NCI-H526 treated with DMSO at 0.1 percent for 48 hours (cell line): ENCODE results near the gene SDHD.
A peak's percentile ranks its signal among the peaks of the same experiment; 100 is the strongest.
"Not testable (repeated sequence)": the region's sequence is repeated elsewhere in the genome, so short reads cannot be mapped to it uniquely, and the experiment has no call there.

Experiments used
- DNase-seq: peaks from one replicate; lab custom pipeline; 2025; lab: John Stamatoyannopoulos, UW

Gene SDHD

GRCh38 chr11:112086422-112087191 is at the start of gene SDHD, which contains the start of gene TIMM8B:
SDHD (plus strand) TSS chr11:112086873; CDS start chr11:112086908, 35 bp downstream.
TIMM8B (minus strand) TSS chr11:112086756; CDS start chr11:112086723, 33 bp downstream.
- DNase-seq, result peak; percentile 99

GRCh38 chr11:112037527-112037926 is 49.1 kb upstream of the SDHD start:
- no peak for DNase-seq

GRCh38 chr11:112042161-112042960 is 44.3 kb upstream of the SDHD start:
- no peak for DNase-seq

- no peak for DNase-seq
Observed at GRCh38 chr11:112042961-112043304, 43.7 kb upstream of the SDHD start.

- DNase-seq, result no peak
Observed at GRCh38 chr11:112044961-112045360, 41.7 kb upstream of the SDHD start.

GRCh38 chr11:112046647-112047046 is 40.0 kb upstream of the SDHD start:
- not testable (repeated sequence) for DNase-seq

GRCh38 chr11:112048256-112048655 is 38.4 kb upstream of the SDHD start:
- DNase-seq, result not testable (repeated sequence)

- DNase-seq, result no peak
Observed at GRCh38 chr11:112049777-112050176, 36.9 kb upstream of the SDHD start.

- no peak for DNase-seq
Observed at GRCh38 chr11:112050721-112051120, 36.0 kb upstream of the SDHD start.

- DNase-seq, result no peak
Observed at GRCh38 chr11:112051768-112052167, 34.9 kb upstream of the SDHD start.

- no peak for DNase-seq
Observed at GRCh38 chr11:112057170-112057569, 29.5 kb upstream of the SDHD start.

- no peak for DNase-seq
Observed at GRCh38 chr11:112058103-112058502, 28.6 kb upstream of the SDHD start.

GRCh38 chr11:112062923-112063322 is 23.8 kb upstream of the SDHD start:
- DNase-seq, result no peak

- peak; percentile 97 for DNase-seq
Observed at GRCh38 chr11:112073941-112074811, 12.5 kb upstream of the SDHD start, which contains the start of the genes NKAPD1 and PIH1D2. NKAPD1 (plus strand) TSS chr11:112074299; CDS start chr11:112075575, 1,276 bp downstream. PIH1D2 (minus strand) TSS chr11:112074017; CDS start chr11:112073174, 843 bp downstream.

- no peak for DNase-seq
Observed at GRCh38 chr11:112082729-112083128, 3.9 kb upstream of the SDHD start.

GRCh38 chr11:112085822-112086421 is 751 bp upstream of the SDHD start:
- DNase-seq, result no peak

- no peak for DNase-seq
Observed at GRCh38 chr11:112087212-112087611, 539 bp downstream of the SDHD start.

GRCh38 chr11:112095302-112095701 is 8.6 kb downstream of the SDHD start:
- DNase-seq, result not testable (repeated sequence)

GRCh38 chr11:112096194-112096593 is 9.5 kb downstream of the SDHD start:
- DNase-seq, result no peak

- DNase-seq, result no peak
Observed at GRCh38 chr11:112097734-112098528, 11.3 kb downstream of the SDHD start.

- no peak for DNase-seq
Observed at GRCh38 chr11:112100462-112100861, 13.8 kb downstream of the SDHD start.
